Neural crest cell (in vitro differentiated cells): Measurements from ENCODE around the gene DCAF10. TPM values are rescaled to one million over a fixed set of nuclear protein-coding genes. Genes with fewer than 3 reads are reported as not detected.
A peak's percentile ranks its signal among the peaks of the same experiment; 100 is the strongest.

ENCODE experiments used
- DNase-seq: peaks from one replicate; pipeline ENCODE4 v3.0.0; 2021; ENCODE audit warnings: low read depth, mixed read lengths, low spot score
- H3K27ac Mint-ChIP-seq: one replicate; pipeline ENCODE4 v1.8.0; 2021; ENCODE audit warnings: mild to moderate bottlenecking, mixed read lengths; ENCODE audit not compliant: unreplicated experiment
- H3K27me3 Mint-ChIP-seq: 2 replicates; pipeline ENCODE4 v1.8.0; 2021; ENCODE audit warnings: low read depth, mild to moderate bottlenecking, mixed read lengths
- H3K36me3 Mint-ChIP-seq: 2 replicates; pipeline ENCODE4 v1.8.0; 2021; ENCODE audit warnings: low read depth, mild to moderate bottlenecking, mixed read lengths
- H3K4me1 Mint-ChIP-seq: 2 replicates; pipeline ENCODE4 v1.8.0; 2021; ENCODE audit warnings: mixed read lengths
- H3K4me3 Mint-ChIP-seq: one replicate; pipeline ENCODE4 v1.8.0; 2021; ENCODE audit warnings: mild to moderate bottlenecking, mixed read lengths
- H3K9me3 Mint-ChIP-seq: 2 replicates; pipeline ENCODE4 v1.8.0; 2021; ENCODE audit warnings: mixed read lengths
- total RNA-seq: library from RNA; stranded (reverse); gene quantifications from 2 replicates; pipeline ENCODE4 v1.2.1, GENCODE V29; 2021
- TF ChIP-seq, protein P1 (sequence below): fragments of 200-600 bp; sonication (generic); conservative IDR thresholded peaks from 2 replicates; pipeline ENCODE4 v1.5.0; 2021; ENCODE audit warnings: antibody characterized with exemption, mild to moderate bottlenecking

DCAF10 gene
- total RNA-seq, 1 donor from 2014 or later = 25.1 TPM

GRCh38 chr9:37914154-37914551, 113.6 kb downstream of the DCAF10 start:
- no peak overlapping the region for H3K27ac Mint-ChIP-seq
- no peaks in the 10 kb centered on the region for H3K36me3 Mint-ChIP-seq
- DNase-seq = no peak
- no peaks in the 10 kb centered on the region for H3K27me3 Mint-ChIP-seq
- peaks cover 23% of the 10 kb centered on the region for H3K4me1 Mint-ChIP-seq
- H3K9me3 Mint-ChIP-seq = no peaks in the 10 kb centered on the region
- H3K4me3 Mint-ChIP-seq = no peak overlapping the region
- TF ChIP-seq, protein P1, sequence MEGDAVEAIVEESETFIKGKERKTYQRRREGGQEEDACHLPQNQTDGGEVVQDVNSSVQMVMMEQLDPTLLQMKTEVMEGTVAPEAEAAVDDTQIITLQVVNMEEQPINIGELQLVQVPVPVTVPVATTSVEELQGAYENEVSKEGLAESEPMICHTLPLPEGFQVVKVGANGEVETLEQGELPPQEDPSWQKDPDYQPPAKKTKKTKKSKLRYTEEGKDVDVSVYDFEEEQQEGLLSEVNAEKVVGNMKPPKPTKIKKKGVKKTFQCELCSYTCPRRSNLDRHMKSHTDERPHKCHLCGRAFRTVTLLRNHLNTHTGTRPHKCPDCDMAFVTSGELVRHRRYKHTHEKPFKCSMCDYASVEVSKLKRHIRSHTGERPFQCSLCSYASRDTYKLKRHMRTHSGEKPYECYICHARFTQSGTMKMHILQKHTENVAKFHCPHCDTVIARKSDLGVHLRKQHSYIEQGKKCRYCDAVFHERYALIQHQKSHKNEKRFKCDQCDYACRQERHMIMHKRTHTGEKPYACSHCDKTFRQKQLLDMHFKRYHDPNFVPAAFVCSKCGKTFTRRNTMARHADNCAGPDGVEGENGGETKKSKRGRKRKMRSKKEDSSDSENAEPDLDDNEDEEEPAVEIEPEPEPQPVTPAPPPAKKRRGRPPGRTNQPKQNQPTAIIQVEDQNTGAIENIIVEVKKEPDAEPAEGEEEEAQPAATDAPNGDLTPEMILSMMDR = no peak

DNA sequence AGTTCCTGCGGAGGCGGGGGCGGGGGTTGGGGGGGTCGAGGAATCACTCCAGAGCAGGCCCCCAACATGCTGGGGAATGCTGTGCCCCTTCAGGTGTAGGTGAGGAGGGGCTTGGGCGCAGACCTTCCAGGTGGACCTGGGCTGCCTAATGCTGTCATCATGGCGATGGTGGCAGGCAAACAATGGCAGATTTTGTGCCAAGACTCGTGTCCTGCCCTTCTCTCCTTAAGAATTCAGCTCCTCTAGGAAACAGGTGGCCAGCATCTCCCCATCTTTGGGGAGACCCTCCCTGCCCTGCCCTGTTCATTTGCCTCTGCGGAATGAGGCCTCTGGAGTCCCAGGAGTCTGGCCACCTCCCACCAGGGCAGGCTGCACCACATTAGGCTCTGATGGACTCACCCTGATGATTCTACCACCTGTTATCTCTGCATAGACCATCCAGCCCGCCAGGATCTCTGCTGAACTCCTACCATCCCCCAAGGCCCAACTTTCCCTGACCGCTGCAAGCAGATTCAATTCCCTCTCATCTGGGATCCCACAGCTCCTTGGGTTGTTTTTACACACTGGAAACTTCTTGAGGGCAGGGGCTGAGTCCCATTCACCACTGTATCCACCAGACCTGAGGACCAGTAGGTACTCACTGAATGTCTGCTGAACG, 114.2 kb downstream of the DCAF10 start:
- peak overlapping the region; percentile 57 for H3K27ac Mint-ChIP-seq
- no peaks in the 10 kb centered on the region for H3K36me3 Mint-ChIP-seq
- peaks cover 28% of the 10 kb centered on the region for H3K4me1 Mint-ChIP-seq
- H3K4me3 Mint-ChIP-seq = no peak overlapping the region
- no peaks in the 10 kb centered on the region for H3K9me3 Mint-ChIP-seq
- H3K27me3 Mint-ChIP-seq = no peaks in the 10 kb centered on the region
- TF ChIP-seq, protein P1 = no peak
- no peak for DNase-seq

DNA sequence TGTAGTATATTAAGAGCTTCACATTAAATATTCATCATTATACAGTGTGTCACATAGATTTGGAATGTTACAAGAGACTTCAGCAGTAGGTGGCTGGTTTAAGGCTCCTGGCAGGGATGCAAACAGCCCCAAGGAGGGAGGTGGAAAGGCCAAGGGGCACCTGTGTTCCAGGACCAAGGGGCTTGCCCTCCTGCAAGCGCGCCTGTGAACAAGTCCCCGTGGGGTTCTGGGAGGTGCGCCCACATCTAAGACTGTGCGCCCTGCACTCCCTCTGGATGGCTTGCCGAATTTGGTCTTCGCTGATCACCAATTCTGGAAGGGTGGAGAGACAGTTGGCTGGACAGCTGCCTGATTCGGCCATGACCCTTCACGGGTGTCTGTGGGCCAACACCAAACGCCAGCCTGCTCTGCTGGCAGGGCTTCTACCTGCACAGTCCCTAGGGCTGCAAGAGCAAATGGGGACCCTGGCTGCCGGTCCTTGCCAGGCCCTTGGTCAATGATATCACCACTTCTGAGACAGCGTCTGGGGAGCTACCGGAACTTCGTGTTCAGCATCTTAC, 115.4 kb downstream of the DCAF10 start:
- Mint-ChIP-seq H3K4me3 (no peak overlapping the region), H3K36me3 (no peaks in the 10 kb centered on the region), H3K27me3 (no peaks in the 10 kb centered on the region), H3K4me1 (peaks cover 34% of the 10 kb centered on the region), H3K27ac (no peak overlapping the region), H3K9me3 (no peaks in the 10 kb centered on the region)
- TF ChIP-seq, protein P1 = no peak
- DNase-seq = no peak

DNA sequence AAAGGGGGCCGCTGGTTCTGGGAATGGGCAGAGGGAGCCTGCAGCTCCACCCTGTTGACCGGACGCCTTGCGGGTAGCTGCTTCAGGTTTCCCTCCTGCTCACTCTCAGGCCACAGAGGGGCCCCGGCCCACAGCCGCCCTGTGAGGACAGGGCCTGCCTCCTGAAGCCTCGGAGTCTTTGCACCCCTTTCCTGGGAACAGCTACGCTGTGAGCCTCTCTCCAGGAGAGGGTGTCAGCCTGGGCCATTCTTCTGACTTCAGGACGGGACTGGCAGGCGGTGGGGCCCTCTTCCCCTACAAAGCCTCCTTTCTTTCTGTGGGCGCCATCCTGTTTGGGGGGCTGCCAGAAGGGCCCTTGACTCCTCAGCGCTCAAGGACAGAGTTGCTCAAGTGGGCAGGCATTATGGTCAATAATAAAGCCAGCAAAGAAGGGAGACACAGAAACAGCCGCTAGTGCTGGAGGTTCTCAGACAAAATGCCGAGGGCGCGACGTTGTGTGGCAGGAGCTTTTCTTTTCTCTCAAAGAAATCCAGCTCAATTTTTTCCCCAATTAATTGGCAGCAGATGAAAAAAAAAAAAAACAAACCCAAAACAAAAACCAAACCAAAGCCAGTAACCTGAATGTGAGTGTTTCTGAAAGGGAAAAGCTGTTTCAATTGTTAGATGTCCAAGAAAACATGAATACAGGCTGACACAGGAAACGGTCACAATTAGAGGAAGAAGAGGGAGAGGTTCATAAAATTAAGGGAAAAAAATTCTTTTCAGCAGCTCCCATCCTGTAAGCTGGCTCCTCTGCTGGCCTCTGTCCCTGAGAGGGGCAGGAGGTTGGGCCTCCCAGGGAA, 116.1 kb downstream of the DCAF10 start:
- no peak for DNase-seq
- H3K27ac Mint-ChIP-seq = peak overlapping the region; percentile 21
- H3K4me1 Mint-ChIP-seq = peaks cover 38% of the 10 kb centered on the region
- no peaks in the 10 kb centered on the region for H3K27me3 Mint-ChIP-seq
- no peak overlapping the region for H3K4me3 Mint-ChIP-seq
- H3K36me3 Mint-ChIP-seq = no peaks in the 10 kb centered on the region
- TF ChIP-seq, protein P1 = no peak
- H3K9me3 Mint-ChIP-seq = no peaks in the 10 kb centered on the region

Other genes starting within 250 kb of the DCAF10 start
- 24.8 and 25.6 TPM in 2 replicates for gene FBXO10, start 224.4 kb upstream of the DCAF10 start, total RNA-seq
- 155 and 159 TPM in 2 replicates for gene TOMM5, start 208.2 kb upstream of the DCAF10 start, total RNA-seq
- gene FRMPD1, start 149.8 kb upstream of the DCAF10 start, total RNA-seq = 0.11 and 0.19 TPM in 2 replicates
- 9.5 and 9.8 TPM in 2 replicates for gene TRMT10B, start 47.0 kb upstream of the DCAF10 start, total RNA-seq
- 82.2 and 87.4 TPM in 2 replicates for gene EXOSC3, start 15.7 kb upstream of the DCAF10 start, total RNA-seq
- gene SLC25A51, start 103.3 kb downstream of the DCAF10 start, total RNA-seq = 32.5 and 33.0 TPM in 2 replicates